Breast epithelium (tissue), 3 donors: ENCODE data around the gene NATD1.

Experiments used
- CTCF ChIP-seq, 3 donors: fragments of 450-650 bp; IDR thresholded peaks; one replicate each; pipeline ENCODE4 v1.5.1; 2016 to 2017; ENCODE audit warnings: antibody characterized with exemption in 3 of 3, mild to moderate bottlenecking in 3 of 3, moderate library complexity in 3 of 3
- POLR2A ChIP-seq: fragments of 450-650 bp; IDR thresholded peaks from one replicate; pipeline ENCODE4 v1.6.1; 2016; ENCODE audit warnings: antibody characterized with exemption, mild to moderate bottlenecking, moderate library complexity
- POLR2AphosphoS5 ChIP-seq, 3 donors: sonication (generic); formaldehyde crosslinking; IDR thresholded peaks; one replicate each; pipeline ENCODE4 v1.6.1; 2017; ENCODE audit warnings: antibody characterized with exemption in 3 of 3

- no peak for TF ChIP-seq POLR2AphosphoS5 (IDR thresholded peaks at IDR 0.05)
- no peak for TF ChIP-seq CTCF (IDR thresholded peaks at IDR 0.05)
- TF ChIP-seq POLR2A = no peak
Measured at GRCh38 chr17:21263376-21263775, 10.2 kb upstream of the NATD1 start.
